Transverse colon (tissue), 4 donors: ENCODE data around the gene ADGRG3.
"Not testable (repeated sequence)": the region's sequence is repeated elsewhere in the genome, so short reads cannot be mapped to it uniquely, and the experiment has no call there.

Experiments
- CTCF ChIP-seq, 5 experiments: fragments of 200-600 bp in 3 of 5; fragments of 450-650 bp in 2 of 5; sonication (generic) in 3 of 5; IDR thresholded peaks; 1 replicate in 2 of 5; 2 replicates in 3 of 5; pipeline ENCODE4 v1.5.1; 2016 to 2017; ENCODE audit warnings: antibody characterized with exemption in 5 of 5, inconsistent platforms in 3 of 5, mild to moderate bottlenecking in 2 of 5, moderate library complexity in 1 of 5
- POLR2A ChIP-seq: fragments of 450-650 bp; IDR thresholded peaks from one replicate; pipeline ENCODE4 v1.6.1; 2016; ENCODE audit warnings: antibody characterized with exemption, mild to moderate bottlenecking, moderate library complexity
- POLR2AphosphoS5 ChIP-seq, 3 donors: sonication (generic); formaldehyde crosslinking; IDR thresholded peaks; one replicate each; pipeline ENCODE4 v1.6.1; 2016; ENCODE audit warnings: antibody characterized with exemption in 3 of 3

DNA sequence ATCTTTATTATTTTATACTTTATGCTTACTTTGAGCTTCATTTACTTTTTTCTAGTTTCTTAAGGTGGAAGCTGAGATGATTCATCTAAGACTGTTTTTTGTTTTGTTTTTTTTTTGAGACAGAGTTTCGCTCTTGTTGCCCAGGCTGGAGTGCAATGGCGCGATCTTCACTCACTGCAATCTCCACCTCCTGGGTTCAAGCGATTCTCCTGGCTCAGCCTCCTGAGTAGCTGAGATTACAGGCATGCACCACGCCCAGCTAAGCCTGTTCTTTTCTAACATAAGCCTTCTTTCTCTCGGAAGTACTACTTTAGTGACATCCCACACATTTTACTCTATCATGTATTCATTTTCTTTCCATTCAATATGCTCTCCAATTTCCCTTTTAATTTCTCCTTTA is 44.5 kb downstream of the ADGRG3 start:
- not testable (repeated sequence) for TF ChIP-seq CTCF (IDR thresholded peaks at IDR 0.05); POLR2A; POLR2AphosphoS5 (IDR thresholded peaks at IDR 0.05)
